Endothelial cell of umbilical vein (primary cell): ENCODE results near the gene FOXL3. TPM values are rescaled to one million over a fixed set of nuclear protein-coding genes. Genes with fewer than 3 reads are reported as not detected.

Source experiments
- BruUV-seq: library from RNA; stranded (reverse); fragments of 400-500 nt; replicated peaks from 2 replicates; lab custom pipeline; 2021; lab: Mats Ljungman, UMichigan
- CTCF ChIA-PET: fragments of 300-600, 350-600 bp; sonication (Branson Sonifier 250); formaldehyde crosslinking; loops from one replicate; lab custom pipeline; 2021; ENCODE audit warnings: antibody characterized with exemption, inconsistent platforms; lab: Charles Lee
- POLR2A ChIA-PET: fragments of 300-600, 350-600 bp; sonication (Branson Sonifier 250); formaldehyde crosslinking; loops from one replicate; lab custom pipeline; 2021; ENCODE audit warnings: antibody characterized with exemption, inconsistent platforms; lab: Charles Lee
- DNase-seq: peaks from one replicate; pipeline ENCODE4 v3.0.0-alpha.2; 2011; ENCODE audit warnings: low read depth, low spot score
- FAIRE-seq: peaks from 2 replicates; lab custom pipeline; 2011; peaks lifted over from hg19 to GRCh38; lab: Jason Lieb, UNC
- H2AFZ ChIP-seq: 2 replicates; pipeline ENCODE4 v1.6.0; 2012; ENCODE audit warnings: low read depth, low read length, control low read depth, inconsistent platforms
- H3K27ac ChIP-seq: 2 replicates; pipeline ENCODE4 v1.5.1; 2011; ENCODE audit warnings: low read depth, mild to moderate bottlenecking, control low read depth, low read length, moderate library complexity; ENCODE audit not compliant: insufficient read depth
- H3K27me3 ChIP-seq, 2 experiments: 2 replicates each; pipeline versions ENCODE4 v1.6.0 to v1.6.1; 2011; ENCODE audit warnings: low read length in 2 of 2, mixed read lengths in 1 of 2; ENCODE audit not compliant: control insufficient read depth in 2 of 2, insufficient read depth in 2 of 2
- H3K36me3 ChIP-seq, 2 experiments: 2 replicates in 1 of 2; 3 replicates in 1 of 2; pipeline ENCODE4 v1.5.1; 2011; ENCODE audit warnings: low read length in 2 of 2, mild to moderate bottlenecking in 1 of 2, moderate library complexity in 1 of 2; ENCODE audit not compliant: control insufficient read depth in 2 of 2, insufficient read depth in 2 of 2; ENCODE audit errors: extremely low read depth in 1 of 2
- H3K4me1 ChIP-seq: 3 replicates; pipeline ENCODE4 v1.5.1; 2011; ENCODE audit warnings: mild to moderate bottlenecking, low read length; ENCODE audit not compliant: control insufficient read depth, insufficient read depth; ENCODE audit errors: extremely low read depth
- H3K4me2 ChIP-seq: 2 replicates; pipeline ENCODE4 v1.6.1; 2011; ENCODE audit warnings: low read length, control low read depth, mixed read lengths; ENCODE audit not compliant: insufficient read depth
- H3K4me3 ChIP-seq, 3 experiments: fragments of 200-600 bp in 1 of 3; sonication (generic), shearing (Covaris generic) in 1 of 3; replicated peaks in 1 of 3; 2 replicates each; pipeline ENCODE4 v1.5.1; 2011 to 2016; ENCODE audit warnings: control low read depth in 3 of 3, low read length in 3 of 3, mild to moderate bottlenecking in 2 of 3, inconsistent platforms in 1 of 3, low read depth in 1 of 3, moderate library complexity in 1 of 3; ENCODE audit not compliant: insufficient read depth in 1 of 3
- H3K79me2 ChIP-seq: 2 replicates; pipeline ENCODE4 v1.6.0; 2012; ENCODE audit warnings: low read length, inconsistent platforms; ENCODE audit not compliant: control insufficient read depth, insufficient read depth
- H3K9ac ChIP-seq: replicated peaks from 2 replicates; pipeline ENCODE3; 2011; ENCODE audit warnings: low read length, control low read depth; ENCODE audit not compliant: insufficient read depth; ENCODE audit errors: extremely low read depth
- H3K9me1 ChIP-seq: replicated peaks from 3 replicates; pipeline ENCODE4 v1.6.0; 2011; ENCODE audit warnings: mild to moderate bottlenecking, low read length; ENCODE audit not compliant: control insufficient read depth, insufficient read depth; ENCODE audit errors: extremely low read depth
- H3K9me3 ChIP-seq: replicated peaks from 2 replicates; pipeline ENCODE4 v1.5.1; 2012; ENCODE audit warnings: low read length, inconsistent platforms; ENCODE audit not compliant: control insufficient read depth, insufficient read depth
- H4K20me1 ChIP-seq: replicated peaks from 2 replicates; pipeline ENCODE3; 2011; ENCODE audit warnings: mild to moderate bottlenecking, low read length; ENCODE audit not compliant: control insufficient read depth, insufficient read depth; ENCODE audit errors: extremely low read depth
- CTCF ChIP-seq, 2 donors: IDR thresholded peaks; 1 replicate in 1 of 2; 2 replicates in 1 of 2; pipeline ENCODE4 v1.5.1; 2011; ENCODE audit warnings: low read length in 2 of 2, mild to moderate bottlenecking in 2 of 2, moderate library complexity in 2 of 2, control low read depth in 1 of 2, inconsistent platforms in 1 of 2, low read depth in 1 of 2; ENCODE audit not compliant: insufficient read depth in 1 of 2; ENCODE audit errors: extremely low read depth in 1 of 2
- EZH2 ChIP-seq: IDR thresholded peaks from 2 replicates; pipeline ENCODE4 v1.6.1; 2012; ENCODE audit warnings: borderline replicate concordance, low read depth, mild to moderate bottlenecking, moderate library complexity, low read length, inconsistent platforms; ENCODE audit not compliant: severe bottlenecking
- FOS ChIP-seq: IDR thresholded peaks from 2 replicates; pipeline ENCODE4 v1.6.1; 2011; ENCODE audit warnings: mild to moderate bottlenecking, low read length, moderate library complexity, borderline replicate concordance; ENCODE audit not compliant: insufficient read depth
- GATA2 ChIP-seq: IDR thresholded peaks from 2 replicates; pipeline ENCODE4 v1.7.0; 2011; ENCODE audit warnings: low read depth, mild to moderate bottlenecking, moderate library complexity, mixed read lengths, low read length; ENCODE audit not compliant: insufficient read length, insufficient read depth
- JUN ChIP-seq: IDR thresholded peaks from 2 replicates; pipeline ENCODE4 v1.6.1; 2011; ENCODE audit warnings: borderline replicate concordance, low read depth; ENCODE audit not compliant: insufficient read length, insufficient read depth
- MAX ChIP-seq: IDR thresholded peaks from 2 replicates; pipeline ENCODE4 v1.6.1; 2011; ENCODE audit not compliant: insufficient read depth, insufficient read length
- MYC ChIP-seq: IDR thresholded peaks from one replicate; pipeline ENCODE4 v1.6.1; 2011; ENCODE audit warnings: mild to moderate bottlenecking, low read depth, low read length
- POLR2A ChIP-seq: IDR thresholded peaks from 2 replicates; pipeline ENCODE4 v1.6.1; 2012; ENCODE audit warnings: low read depth, mild to moderate bottlenecking, control low read depth, low read length
- POLR2AphosphoS5 ChIP-seq: IDR thresholded peaks from 2 replicates; pipeline ENCODE4 v1.6.1; 2012; ENCODE audit warnings: low read depth, mild to moderate bottlenecking, control low read depth, low read length, moderate library complexity; ENCODE audit not compliant: insufficient read depth
- dilution Hi-C: fragments of 300-500 bp; cut with MboI; formaldehyde crosslinking; loops from one replicate; pipeline ENCODE4 v1.15.0; 2019; ENCODE audit warnings: low sequenced_read_pairs; ENCODE audit not compliant: extremely low pct_ligation_motif_present
- intact Hi-C: fragments of 100-400 bp; cut with micrococcal nuclease; formaldehyde crosslinking; loops from one replicate; pipeline ENCODE4 v1.10.0; 2022
- polyA plus RNA-seq, 4 experiments: library from polyadenylated mRNA; depleted of rRNA in 3 of 4; stranded (reverse) in 3 of 4; unstranded in 1 of 4; fragments of >200 nt; gene quantifications; 2 replicates each; pipeline versions ENCODE4 v1.2.1 to v1.2.3, GENCODE V29; 2011 to 2012; ENCODE audit warnings: missing spikeins in 1 of 4
- total RNA-seq: library from RNA; stranded (reverse); gene quantifications from 2 replicates; pipeline ENCODE4 v1.2.3, GENCODE V29; 2021

FOXL3 gene
- total and polyA plus RNA-seq, 2 donors (not counting 3 experiments of a cell fraction or from before 2014, with no cell fraction given): not detected

GRCh38 chr7:256981-257646, 32.9 kb upstream of the FOXL3 start:
- Histone ChIP-seq H2AFZ (no peak overlapping the region), H3K36me3 (peaks cover 0 to 11% of the 10 kb centered on the region in 2 experiments), H3K4me1 (no peaks in the 10 kb centered on the region), H3K9me1 (no peaks in the 10 kb centered on the region), H3K9ac (no peak overlapping the region), H4K20me1 (no peaks in the 10 kb centered on the region), H3K79me2 (no peaks in the 10 kb centered on the region), H3K9me3 (no peaks in the 10 kb centered on the region), H3K4me2 (no peak overlapping the region), H3K27me3 (no peaks in the 10 kb centered on the region), H3K4me3 (no peak overlapping the region), H3K27ac (no peak overlapping the region)
- no TSS peak for BruUV-seq
- TF ChIP-seq FOS (no peak), MAX (no peak), EZH2 (no peak), POLR2AphosphoS5 (no peak), MYC (no peak)
- DNase-seq (no peak), FAIRE-seq (no peak)
- intact Hi-C loops: no loop called here
- ChIA-PET CTCF (no interaction called here), POLR2A (no interaction called here)
- dilution Hi-C loops: no loop called here

- CTCF ChIA-PET: no interaction called here
Measured at GRCh38 chr7:257647-257992, 32.4 kb upstream of the FOXL3 start.

More at GRCh38 chr7:257647-257992, 32.4 kb upstream of the FOXL3 start:
- Histone ChIP-seq H3K36me3 (peaks cover 0 to 8% of the 10 kb centered on the region in 2 experiments), H3K9ac (no peak overlapping the region), H3K27ac (no peak overlapping the region), H3K4me1 (no peaks in the 10 kb centered on the region), H3K9me1 (no peaks in the 10 kb centered on the region), H2AFZ (no peak overlapping the region), H3K27me3 (no peaks in the 10 kb centered on the region), H3K79me2 (no peaks in the 10 kb centered on the region), H3K4me3 (no peak overlapping the region), H3K9me3 (no peaks in the 10 kb centered on the region), H4K20me1 (no peaks in the 10 kb centered on the region), H3K4me2 (no peak overlapping the region)
- DNase-seq (no peak), FAIRE-seq (no peak)
- dilution Hi-C loops: no loop called here
- intact Hi-C loops: no loop called here
- BruUV-seq: no TSS peak
- POLR2A ChIA-PET: no interaction called here
- TF ChIP-seq MYC (no peak), CTCF (IDR thresholded peaks at IDR 0.05; ENCODE audit: extremely low read depth in 1 of 2, insufficient read depth in 1 of 2, low read depth in 1 of 2, low read length in 2 of 2) (no peak), EZH2 (no peak), POLR2A (no peak), MAX (no peak), POLR2AphosphoS5 (no peak), FOS (no peak), GATA2 (no peak), JUN (no peak)
